Naive thymus-derived CD8-positive, alpha-beta T cell (primary cell): Measurements from ENCODE around the gene SLC16A12. TPM values are rescaled to one million over a fixed set of nuclear protein-coding genes. Genes with fewer than 3 reads are reported as not detected.
"Not testable (repeated sequence)": the region's sequence is repeated elsewhere in the genome, so short reads cannot be mapped to it uniquely, and the experiment has no call there.

Source experiments
- ATAC-seq, 2 donors: fragments of 150-1000 bp; cut with Tn5 transposase in 1 of 2; sonication (Bioruptor Pico), chemical (Tn5 transposase) in 1 of 2; 1 replicate in 1 of 2; 2 replicates in 1 of 2; pipeline ENCODE4 v1.10.0; 2021; ENCODE audit warnings: mild to moderate bottlenecking in 2 of 2, moderate library complexity in 2 of 2
- POLR2A ChIA-PET: fragments of 350-600 bp; sonication (Branson Sonifier 250); formaldehyde crosslinking; loops from one replicate; lab custom pipeline; 2021; ENCODE audit warnings: antibody characterized with exemption; lab: Charles Lee
- DNase-seq, 10 donors: peaks; one replicate each; pipeline versions ENCODE4 v3.0.0 to v3.0.0-alpha.2; 2020 to 2022
- H3K27ac Mint-ChIP-seq, 10 donors: one replicate each; pipeline ENCODE4 v1.8.0; 2020 to 2022; ENCODE audit warnings: mild to moderate bottlenecking in 10 of 10, mixed read lengths in 10 of 10, moderate library complexity in 4 of 10, inconsistent platforms in 1 of 10
- H3K27me3 Mint-ChIP-seq, 5 donors: one replicate each; pipeline ENCODE4 v1.8.0; 2021 to 2022; ENCODE audit warnings: mixed read lengths in 5 of 5
- H3K36me3 Mint-ChIP-seq, 3 donors: one replicate each; pipeline ENCODE4 v1.8.0; 2020 to 2022; ENCODE audit warnings: mixed read lengths in 3 of 3, mild to moderate bottlenecking in 2 of 3, inconsistent platforms in 1 of 3
- H3K4me1 Mint-ChIP-seq, 4 donors: one replicate each; pipeline ENCODE4 v1.8.0; 2021 to 2022; ENCODE audit warnings: mixed read lengths in 4 of 4
- H3K4me3 Mint-ChIP-seq, 10 donors: one replicate each; pipeline ENCODE4 v1.8.0; 2020 to 2022; ENCODE audit warnings: mild to moderate bottlenecking in 10 of 10, mixed read lengths in 10 of 10, moderate library complexity in 6 of 10, inconsistent platforms in 1 of 10
- H3K9me3 Mint-ChIP-seq, 9 donors: one replicate each; pipeline ENCODE4 v1.8.0; 2020 to 2022; ENCODE audit warnings: mixed read lengths in 9 of 9, mild to moderate bottlenecking in 3 of 9, inconsistent platforms in 1 of 9, moderate library complexity in 1 of 9
- polyA plus RNA-seq, 3 donors: library from polyadenylated mRNA; unstranded; fragments of 300-500 nt; fragmentation: Illumina TruSeq; gene quantifications; one replicate each; pipeline ENCODE4 v1.2.3, GENCODE V29; 2021
- total RNA-seq, 8 experiments: library from RNA in 2 of 8; stranded (reverse) in 2 of 8; gene quantifications; one replicate each; pipeline ENCODE4 v1.2.3 and lab custom pipeline; 2021 to 2026

The SLC16A12 gene
- total and polyA plus RNA-seq, 5 experiments from 2014 or later, result not detected

DNA sequence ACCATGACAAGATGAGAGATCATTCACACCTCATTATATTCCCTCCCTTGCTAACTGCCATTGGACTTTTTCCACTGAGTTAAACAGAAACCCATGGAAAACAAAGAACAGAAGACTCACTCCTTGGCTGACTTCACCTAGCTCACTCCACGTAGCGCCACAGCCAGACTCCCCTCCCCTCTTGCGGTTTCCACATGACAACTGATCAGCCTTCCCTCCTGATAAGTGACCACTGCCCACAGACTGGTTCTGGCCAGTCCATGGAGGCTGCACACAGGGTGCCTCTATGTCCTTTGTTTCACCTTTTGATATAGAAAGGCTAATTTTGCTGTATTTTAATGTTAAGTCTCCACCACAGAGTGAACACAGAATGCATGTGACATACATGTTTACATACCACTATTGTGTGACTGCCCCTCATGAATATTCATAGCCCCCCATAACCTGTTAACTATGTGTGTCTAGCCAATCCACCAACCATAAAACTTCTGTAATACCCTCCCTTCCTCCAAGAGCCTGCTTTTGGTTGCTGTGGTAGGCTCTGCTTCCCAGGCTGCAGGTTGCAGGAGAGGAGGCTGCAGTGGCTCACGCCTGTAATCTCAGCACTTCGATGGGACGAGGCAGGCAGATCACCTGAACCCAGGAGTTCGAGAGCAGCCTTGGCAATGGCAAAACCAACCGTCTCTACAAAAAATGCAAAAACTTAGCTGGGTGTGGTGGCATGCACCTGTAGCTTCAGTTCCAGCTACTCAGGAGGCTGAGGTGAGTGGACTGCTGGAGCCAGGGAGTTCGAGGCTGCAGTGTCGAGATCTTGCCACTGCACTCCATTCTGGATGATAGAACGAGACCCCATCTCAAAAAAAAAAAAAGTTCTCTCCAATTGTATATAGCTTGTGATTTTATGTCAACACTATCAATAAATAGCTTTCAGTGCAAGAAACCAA is 131.0 kb downstream of the SLC16A12 start:
- Mint-ChIP-seq H3K36me3 (peaks cover 11 to 53% (median 27%) of the 10 kb centered on the region in 3 donors), H3K9me3 (peaks cover 0 to 2% (median 0%) of the 10 kb centered on the region in 9 donors), H3K27ac (peak overlapping the region in 6 of 10 donors; percentile 33 to 82 (median 46)), H3K27me3 (no peaks in the 10 kb centered on the region), H3K4me1 (peaks cover 6 to 22% (median 8%) of the 10 kb centered on the region in 4 donors), H3K4me3 (no peak overlapping the region)
- POLR2A ChIA-PET, result interaction anchor here (3.9 kb wide), 1 partner anchor 9 kb away, joined by 13 read pairs; the partner anchor contains the start of gene IFIT5
- DNase-seq (no peak), ATAC-seq (no peak)

DNA sequence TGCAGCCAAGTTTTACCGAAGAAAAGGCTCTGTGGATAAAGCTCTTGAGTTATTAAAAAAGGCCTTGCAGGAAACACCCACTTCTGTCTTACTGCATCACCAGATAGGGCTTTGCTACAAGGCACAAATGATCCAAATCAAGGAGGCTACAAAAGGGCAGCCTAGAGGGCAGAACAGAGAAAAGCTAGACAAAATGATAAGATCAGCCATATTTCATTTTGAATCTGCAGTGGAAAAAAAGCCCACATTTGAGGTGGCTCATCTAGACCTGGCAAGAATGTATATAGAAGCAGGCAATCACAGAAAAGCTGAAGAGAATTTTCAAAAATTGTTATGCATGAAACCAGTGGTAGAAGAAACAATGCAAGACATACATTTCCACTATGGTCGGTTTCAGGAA is 132.4 kb downstream of the SLC16A12 start:
- POLR2A ChIA-PET, result interaction anchor here (1.1 to 3.9 kb wide), 2 partner anchors 10 kb away, joined by 4 to 13 read pairs; partner anchors contain the start of genes IFIT1 and IFIT5
- Mint-ChIP-seq H3K4me1 (peaks cover 7 to 36% (median 16%) of the 10 kb centered on the region in 4 donors), H3K27me3 (no peaks in the 10 kb centered on the region), H3K27ac (no peak overlapping the region), H3K36me3 (peaks cover 11 to 65% (median 27%) of the 10 kb centered on the region in 3 donors), H3K9me3 (peaks cover 0 to 3% (median 0%) of the 10 kb centered on the region in 9 donors), H3K4me3 (no peak overlapping the region)
- ATAC-seq (no peak), DNase-seq (no peak)

DNA sequence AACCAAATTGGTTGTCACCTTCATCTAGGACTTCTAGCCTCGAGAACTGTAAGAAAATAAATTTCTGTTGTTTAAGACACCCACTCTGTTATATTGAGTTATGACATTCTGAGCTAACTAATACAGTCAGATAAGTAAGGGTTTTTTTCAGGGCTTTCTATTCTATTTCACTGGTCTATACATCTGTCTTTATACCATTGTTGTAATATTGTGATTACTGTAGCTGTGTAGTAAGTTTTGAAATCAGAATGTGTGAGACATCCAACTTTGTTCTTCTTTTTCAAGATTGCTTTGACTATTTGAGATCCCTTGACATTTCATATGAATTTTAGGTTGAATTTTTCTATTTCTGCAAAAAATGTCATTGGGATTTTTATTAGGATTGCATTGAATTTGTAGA is 135.4 kb downstream of the SLC16A12 start:
- peaks cover 11 to 60% (median 27%) of the 10 kb centered on the region in 4 donors for H3K4me1 Mint-ChIP-seq
- no peak for DNase-seq
- H3K27me3 Mint-ChIP-seq, result no peaks in the 10 kb centered on the region
- peaks cover 0 to 3% (median 0%) of the 10 kb centered on the region in 9 donors for H3K9me3 Mint-ChIP-seq
- peak overlapping the region in 1 of 10 donors; percentile 39 for H3K4me3 Mint-ChIP-seq
- H3K36me3 Mint-ChIP-seq, result peaks cover 11 to 85% (median 27%) of the 10 kb centered on the region in 3 donors
- H3K27ac Mint-ChIP-seq, result peak overlapping the region in 1 of 10 donors; percentile 60
- ATAC-seq, result no peak
- POLR2A ChIA-PET, result interaction anchor here (1.0 kb wide), 1 partner anchor 14 kb away, joined by 4 read pairs; the partner anchor contains the start of gene IFIT5

DNA sequence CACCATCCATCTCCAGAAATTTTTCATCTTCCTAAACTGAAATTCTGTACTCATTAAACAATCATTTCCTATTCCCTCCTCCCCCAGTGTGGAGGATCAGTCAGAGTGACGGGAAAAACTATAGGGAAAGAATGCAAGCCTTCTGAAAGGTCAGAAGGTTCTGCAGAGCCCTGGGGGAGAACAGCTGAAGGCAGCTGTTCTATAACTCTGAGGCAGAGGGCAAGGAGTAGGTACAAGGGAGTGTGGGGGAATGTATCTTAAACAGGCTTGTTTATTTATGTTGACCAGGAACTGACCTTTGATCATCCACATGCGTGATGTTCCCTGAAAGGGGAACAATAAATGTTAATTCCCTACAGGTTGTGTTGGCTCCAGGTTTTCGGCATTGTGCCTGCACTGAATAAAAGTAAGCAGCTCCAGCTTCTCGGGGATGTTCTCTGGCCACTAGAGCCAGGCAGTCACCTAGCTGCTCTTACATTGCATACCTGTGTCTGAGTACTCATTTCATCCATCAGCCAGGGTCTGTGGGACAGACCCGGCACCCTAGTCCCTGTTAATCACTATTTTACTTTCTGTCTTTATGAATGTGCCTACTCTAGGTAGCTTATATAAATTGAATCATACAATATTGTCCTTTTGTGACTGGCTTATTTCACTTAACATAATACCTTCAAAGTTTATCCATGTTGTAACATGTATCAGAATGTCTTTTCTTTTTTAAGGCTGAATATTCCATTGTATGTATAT is 137.2 kb downstream of the SLC16A12 start:
- H3K27me3 Mint-ChIP-seq, result no peaks in the 10 kb centered on the region
- peaks cover 0 to 3% (median 0%) of the 10 kb centered on the region in 9 donors for H3K9me3 Mint-ChIP-seq
- POLR2A ChIA-PET, result no interaction called here
- peaks cover 11 to 71% (median 31%) of the 10 kb centered on the region in 4 donors for H3K4me1 Mint-ChIP-seq
- peak overlapping the region in 1 of 10 donors; percentile 53 for H3K4me3 Mint-ChIP-seq
- H3K27ac Mint-ChIP-seq, result peak overlapping the region in 1 of 10 donors; percentile 39
- ATAC-seq (no peak), DNase-seq (no peak)
- H3K36me3 Mint-ChIP-seq, result peaks cover 9 to 70% (median 17%) of the 10 kb centered on the region in 3 donors

DNA sequence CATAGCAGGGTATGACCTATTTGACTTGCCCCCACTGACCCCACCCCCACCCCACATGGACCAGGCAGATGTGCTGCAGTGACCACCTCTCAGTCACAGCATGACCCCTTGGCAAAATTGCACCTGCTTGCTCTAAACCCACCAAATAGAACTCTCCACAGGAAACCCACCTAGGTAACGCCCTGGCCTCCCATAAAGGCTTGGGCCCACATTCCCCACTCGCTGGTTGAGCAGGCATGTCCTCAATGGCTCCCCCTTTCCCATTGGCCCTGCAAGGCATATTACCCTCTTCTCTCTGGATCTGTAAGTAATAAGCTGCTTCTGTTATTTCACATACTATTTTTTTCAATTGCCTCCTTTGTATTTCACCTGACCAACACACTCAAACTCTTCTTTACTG is 140.3 kb downstream of the SLC16A12 start:
- Mint-ChIP-seq H3K27ac (peak overlapping the region in 7 of 10 donors; percentile 3 to 61 (median 43)), H3K4me3 (peak overlapping the region in 7 of 10 donors; percentile 2 to 79 (median 47)), H3K36me3 (peaks cover 0 to 44% (median 2%) of the 10 kb centered on the region in 3 donors), H3K27me3 (no peaks in the 10 kb centered on the region), H3K4me1 (peaks cover 15 to 79% (median 44%) of the 10 kb centered on the region in 4 donors), H3K9me3 (peaks cover 0 to 3% (median 0%) of the 10 kb centered on the region in 9 donors)
- DNase-seq, result no peak
- ATAC-seq, result no peak
- POLR2A ChIA-PET, result no interaction called here

DNA sequence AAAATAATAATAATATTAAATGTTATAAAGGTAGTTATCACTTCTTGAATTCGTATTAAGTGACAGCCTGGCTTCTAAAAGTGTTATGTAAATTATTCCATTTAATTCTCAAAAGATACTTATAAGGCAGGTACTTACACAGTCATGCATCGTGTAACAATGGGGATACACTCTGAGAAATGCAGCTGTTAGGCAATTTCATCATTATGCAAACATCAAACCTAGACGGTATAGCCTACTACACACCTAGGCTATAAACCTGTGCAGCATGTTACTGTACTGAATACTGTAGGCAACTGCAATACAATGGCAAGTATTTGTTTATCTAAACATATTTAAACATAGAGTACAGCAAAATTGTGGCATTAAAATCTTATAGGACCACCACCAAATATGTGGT is 141.5 kb downstream of the SLC16A12 start:
- H3K4me3 Mint-ChIP-seq, result peak overlapping the region in 7 of 10 donors; percentile 16 to 95 (median 88)
- no peak for ATAC-seq
- H3K4me1 Mint-ChIP-seq, result peaks cover 15 to 67% (median 40%) of the 10 kb centered on the region in 4 donors
- H3K27me3 Mint-ChIP-seq, result no peaks in the 10 kb centered on the region
- no peak for DNase-seq
- POLR2A ChIA-PET, result interaction anchor here (1.5 to 4.4 kb wide), 3 partner anchors 9 to 90 kb away, joined by 3 to 70 read pairs (median 4); partner anchors contain the start of gene IFIT5
- H3K27ac Mint-ChIP-seq, result peak overlapping the region in 3 of 10 donors; percentile 88 to 90 (median 90)
- H3K9me3 Mint-ChIP-seq, result peaks cover 0 to 3% (median 0%) of the 10 kb centered on the region in 9 donors
- peaks cover 0 to 35% (median 2%) of the 10 kb centered on the region in 3 donors for H3K36me3 Mint-ChIP-seq

DNA sequence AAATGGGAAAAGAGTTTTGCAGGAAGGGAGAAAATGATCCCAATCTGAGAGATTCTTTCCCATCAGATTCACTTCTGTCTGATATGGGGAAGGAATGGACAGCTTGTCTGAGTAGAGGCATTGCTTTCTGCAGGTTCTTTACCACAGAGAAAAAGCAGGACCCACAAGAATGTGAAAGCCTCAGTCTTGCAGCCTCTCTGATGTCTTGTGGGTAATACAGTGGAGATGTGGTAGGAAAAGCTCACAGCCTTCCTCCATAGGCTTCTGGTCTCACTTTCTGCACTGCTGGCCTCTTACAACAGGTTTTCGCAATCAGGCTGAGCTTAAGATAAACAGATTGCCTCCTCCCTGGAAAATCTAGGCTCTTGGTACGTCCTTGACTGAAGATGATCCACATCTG is 142.4 kb downstream of the SLC16A12 start:
- Mint-ChIP-seq H3K36me3 (peaks cover 0 to 26% (median 1%) of the 10 kb centered on the region in 3 donors), H3K9me3 (peaks cover 0 to 1% (median 0%) of the 10 kb centered on the region in 9 donors), H3K4me1 (peaks cover 13 to 58% (median 32%) of the 10 kb centered on the region in 4 donors), H3K27ac (peak overlapping the region; percentile 87 to 99 (median 91)), H3K4me3 (peak overlapping the region; percentile 86 to 95 (median 88)), H3K27me3 (no peaks in the 10 kb centered on the region)
- ATAC-seq, result peak; percentile 34 to 48
- POLR2A ChIA-PET, result interaction anchor here (1.0 to 4.4 kb wide), 6 partner anchors 10 to 141 kb away, joined by 3 to 70 read pairs (median 8); partner anchors contain the start of genes IFIT2, IFIT5 and LIPA
- DNase-seq, result peak in 2 of 10 donors; percentile 10 to 18

DNA sequence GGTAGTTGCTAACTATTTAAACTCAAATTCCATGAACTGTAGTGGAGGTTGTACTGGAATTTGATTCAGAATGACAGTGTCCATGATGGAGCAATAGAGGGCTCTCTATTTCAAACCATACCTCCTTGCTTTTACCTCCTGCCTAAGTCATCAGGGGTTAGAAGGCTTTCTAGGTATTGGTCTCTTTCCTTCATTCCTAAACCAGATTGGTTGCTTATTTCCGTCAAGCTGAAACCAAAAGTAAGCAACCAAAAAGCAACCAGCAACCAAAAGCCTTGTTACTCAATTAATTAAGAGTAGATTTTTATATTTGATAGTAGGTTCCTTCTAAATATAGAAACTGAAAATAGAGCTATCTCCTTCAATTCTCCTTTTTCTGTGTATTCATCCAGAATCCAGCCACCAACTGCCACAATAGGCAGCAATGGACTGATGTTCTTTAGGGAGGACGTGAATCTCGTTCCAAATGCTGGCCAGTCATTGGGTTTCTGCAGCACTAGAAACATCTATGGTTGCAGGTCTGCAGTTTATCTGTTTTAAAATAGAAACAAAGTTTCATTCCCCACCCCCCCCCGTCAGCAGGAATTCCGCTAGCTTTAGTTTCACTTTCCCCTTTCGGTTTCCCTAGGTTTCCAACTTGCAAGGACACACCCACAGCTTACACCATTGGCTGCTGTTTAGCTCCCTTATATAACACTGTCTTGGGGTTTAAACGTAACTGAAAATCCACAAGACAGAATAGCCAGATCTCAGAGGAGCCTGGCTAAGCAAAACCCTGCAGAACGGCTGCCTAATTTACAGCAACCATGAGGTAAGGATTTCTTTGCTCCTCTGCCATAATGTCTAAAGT is 143.3 kb downstream of the SLC16A12 start, which contains the start of gene IFIT1:
IFIT1 (plus strand) TSS at position 717 of the 850 bp plus-strand sequence; CDS start at position 807, 90 bp downstream.
- Mint-ChIP-seq H3K9me3 (peaks cover 0 to 1% (median 0%) of the 10 kb centered on the region in 9 donors), H3K4me1 (peaks cover 12 to 50% (median 30%) of the 10 kb centered on the region in 4 donors), H3K4me3 (peak within 1 kb of the TSS; percentile 86 to 95 (median 88)), H3K27ac (peak within 1 kb of the TSS; percentile 87 to 99 (median 91)), H3K36me3 (peaks cover 0 to 20% (median 0%) of the 10 kb centered on the region in 3 donors), H3K27me3 (no peaks in the 10 kb centered on the region)
- POLR2A ChIA-PET, result interaction anchor here (0.9 to 4.4 kb wide), 6 partner anchors 11 to 140 kb away, joined by 4 to 70 read pairs (median 8); partner anchors contain the start of genes IFIT2, IFIT5 and LIPA
- DNase-seq (peak; percentile 12 to 81 (median 46)), ATAC-seq (peak; percentile 95)

DNA sequence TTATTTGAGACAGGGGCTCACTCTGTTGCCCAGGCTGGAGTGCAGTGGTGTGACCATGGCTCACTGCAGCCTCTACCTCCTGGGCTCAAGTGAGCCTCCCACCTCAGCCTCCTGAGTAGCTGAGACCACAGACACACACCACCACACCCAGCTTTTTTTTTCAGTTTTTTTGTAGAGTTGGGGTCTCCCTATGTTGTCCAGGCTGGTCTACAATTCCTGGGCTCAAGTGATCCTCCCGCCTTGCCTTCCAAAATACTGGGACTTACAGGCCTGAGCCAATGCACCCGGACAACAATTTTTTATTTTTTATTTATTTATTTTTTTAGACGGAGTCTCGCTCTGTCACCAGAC is 144.2 kb downstream of the SLC16A12 start:
- not testable (repeated sequence) for H3K27me3 Mint-ChIP-seq, H3K9me3 Mint-ChIP-seq, ATAC-seq, DNase-seq
- Mint-ChIP-seq H3K27ac (peak overlapping the region in 7 of 10 donors; percentile 35 to 99 (median 82)), H3K4me3 (peak overlapping the region in 4 of 10 donors; percentile 34 to 86 (median 48)), H3K36me3 (peaks cover 0 to 12% (median 0%) of the 10 kb centered on the region in 3 donors), H3K4me1 (peaks cover 10 to 41% (median 28%) of the 10 kb centered on the region in 4 donors)
- POLR2A ChIA-PET, result interaction anchor here (2.8 to 4.4 kb wide), 2 partner anchors 22 to 140 kb away, joined by 19 to 70 read pairs; partner anchors contain the start of genes IFIT5 and LIPA

DNA sequence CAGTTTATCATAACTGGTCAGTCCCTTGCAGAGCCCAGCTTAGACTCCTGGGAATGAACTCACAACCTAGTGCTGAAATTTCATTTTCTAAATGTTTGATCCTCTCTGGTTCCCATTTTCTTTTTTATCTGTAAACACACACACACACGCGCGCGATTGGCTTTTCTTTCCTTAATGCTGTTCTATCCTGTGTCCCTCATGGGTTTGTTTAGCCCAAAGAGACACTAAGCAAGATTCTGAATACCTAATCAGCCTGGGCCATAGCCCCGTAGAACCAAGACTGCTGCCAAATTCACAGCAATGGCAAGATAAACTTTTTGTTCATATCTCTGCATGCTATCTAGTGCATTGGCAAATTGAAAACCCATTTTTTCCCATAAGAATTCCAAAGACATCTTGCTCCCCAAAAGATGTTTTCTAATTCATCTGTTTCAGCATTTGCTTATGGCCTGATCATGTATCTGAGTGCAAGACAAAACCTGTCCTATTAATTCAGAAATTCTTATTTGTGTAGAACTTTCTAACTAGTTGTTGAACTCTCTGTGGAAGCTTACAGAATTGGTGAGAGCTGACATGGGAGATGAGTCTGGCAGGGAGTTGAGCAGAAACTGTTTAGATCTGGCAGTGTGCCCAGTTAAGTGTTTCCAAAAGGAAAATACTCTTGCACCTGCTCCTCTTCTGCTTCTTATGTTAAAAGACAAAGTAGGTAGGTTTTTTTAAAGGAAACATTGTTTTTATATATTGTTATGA is 144.7 kb downstream of the SLC16A12 start:
- Mint-ChIP-seq H3K27me3 (peaks cover 0 to 2% (median 0%) of the 10 kb centered on the region in 5 donors), H3K9me3 (no peaks in the 10 kb centered on the region), H3K4me1 (peaks cover 10 to 37% (median 28%) of the 10 kb centered on the region in 4 donors), H3K4me3 (peak overlapping the region in 3 of 10 donors; percentile 38 to 57 (median 39)), H3K27ac (peak overlapping the region in 8 of 10 donors; percentile 10 to 82 (median 56)), H3K36me3 (peaks cover 0 to 6% (median 0%) of the 10 kb centered on the region in 3 donors)
- no peak for ATAC-seq
- POLR2A ChIA-PET, result interaction anchor here (2.8 to 4.4 kb wide), 2 partner anchors 23 to 139 kb away, joined by 19 to 70 read pairs; partner anchors contain the start of genes IFIT5 and LIPA
- no peak for DNase-seq
